ENCODE data around the gene TMEM72. TPM values are rescaled to one million over a fixed set of nuclear protein-coding genes. Genes with fewer than 3 reads are reported as not detected.

The TMEM72 gene
- total RNA-seq, 1 experiment from 2014 or later = not detected

DNA sequence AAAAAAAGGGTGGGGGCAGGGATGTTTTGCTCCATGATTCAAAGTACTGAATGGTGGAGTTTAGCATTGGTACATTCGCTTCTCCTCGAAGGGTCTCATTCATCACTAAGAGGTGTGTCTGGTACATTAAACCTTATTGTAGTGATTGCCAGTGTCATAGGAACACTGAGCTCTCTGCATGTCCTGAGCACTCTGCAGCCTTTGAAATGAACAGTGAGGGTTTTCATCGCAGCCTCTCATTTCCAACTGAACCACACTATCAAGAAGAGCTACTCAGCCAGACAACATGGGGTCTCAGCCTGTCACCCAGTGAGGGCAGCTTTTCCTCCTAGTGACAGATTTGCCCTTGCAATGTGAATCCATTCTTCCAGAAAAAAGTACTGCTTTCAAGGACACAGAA, 75.0 kb downstream of the TMEM72 start:
- intact Hi-C loops (cut with micrococcal nuclease) = no loop called here
- POLR2A ChIA-PET = no interaction called here
- CTCF ChIA-PET = no interaction called here
- Histone ChIP-seq H4K20me1 (ENCODE audit: insufficient read depth) (no peaks in the 10 kb centered on the region), H2AFZ (ENCODE audit: low read depth, low read length, poor library complexity, severe bottlenecking) (no peak overlapping the region), H3K27me3 (ENCODE audit: insufficient read depth, low read length) (no peaks in the 10 kb centered on the region), H3K4me3 (replicated peaks in 1 of 2; ENCODE audit: low read depth in 1 of 2, low read length in 2 of 2) (no peak overlapping the region), H3K36me3 (ENCODE audit: control insufficient read depth in 1 of 2, insufficient read depth in 2 of 2, low read length in 2 of 2) (no peaks in the 10 kb centered on the region), H3K9ac (ENCODE audit: low read length) (no peak overlapping the region), H3K4me2 (ENCODE audit: low read length) (no peak overlapping the region), H3K27ac (ENCODE audit: low read depth, low read length) (no peak overlapping the region), H3K4me1 (ENCODE audit: control insufficient read depth in 1 of 2, insufficient read depth in 2 of 2, low read length in 2 of 2) (peaks cover 9 to 16% of the 10 kb centered on the region in 2 experiments), H3K9me2 (ENCODE audit: insufficient read depth) (no peaks in the 10 kb centered on the region), H3K9me3 (ENCODE audit: control insufficient read depth in 1 of 2, insufficient read depth in 1 of 2, low read depth in 1 of 2, low read length in 2 of 2) (no peaks in the 10 kb centered on the region), H3K79me2 (ENCODE audit: insufficient read depth, low read length) (no peaks in the 10 kb centered on the region)
- ATAC-seq (no peak), DNase-seq (ENCODE audit: low read depth, low spot score) (no peak)
- TF ChIP-seq EZH2phosphoT487 (IDR thresholded peaks at IDR 0.05; ENCODE audit: borderline replicate concordance) (no peak), SP1 (IDR thresholded peaks at IDR 0.05; ENCODE audit: low read depth) (no peak), JUND (IDR thresholded peaks at IDR 0.05) (no peak), POLR2A (IDR thresholded peaks at IDR 0.05; ENCODE audit: borderline replicate concordance, extremely low read depth, insufficient read depth, insufficient read length) (no peak), EGR1 (IDR thresholded peaks at IDR 0.05; ENCODE audit: low read depth) (no peak), TCF7L2 (IDR thresholded peaks at IDR 0.05; ENCODE audit: borderline replicate concordance, extremely low read depth, insufficient read depth, insufficient read length) (no peak), ATF3 (IDR thresholded peaks at IDR 0.05) (no peak), YY1 (IDR thresholded peaks at IDR 0.05; ENCODE audit: extremely low read depth, insufficient replicate concordance, low read depth, low read length) (no peak), SIN3A (IDR thresholded peaks at IDR 0.05; ENCODE audit: low read depth) (no peak), ELF1 (IDR thresholded peaks at IDR 0.05; ENCODE audit: borderline replicate concordance, low read depth) (no peak), POLR2AphosphoS5 (IDR thresholded peaks at IDR 0.05; ENCODE audit: low read depth, low read length) (no peak), SRF (IDR thresholded peaks at IDR 0.05; ENCODE audit: low read depth) (no peak), CEBPB (IDR thresholded peaks at IDR 0.05; ENCODE audit: low read depth) (no peak), ZFX (IDR thresholded peaks at IDR 0.05) (no peak), RAD21 (IDR thresholded peaks at IDR 0.05; ENCODE audit: low read depth) (no peak)
- TF ChIP-seq, protein P1, sequence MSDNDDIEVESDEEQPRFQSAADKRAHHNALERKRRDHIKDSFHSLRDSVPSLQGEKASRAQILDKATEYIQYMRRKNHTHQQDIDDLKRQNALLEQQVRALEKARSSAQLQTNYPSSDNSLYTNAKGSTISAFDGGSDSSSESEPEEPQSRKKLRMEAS (IDR thresholded peaks at IDR 0.05) = no peak
- TF ChIP-seq, protein P2, sequence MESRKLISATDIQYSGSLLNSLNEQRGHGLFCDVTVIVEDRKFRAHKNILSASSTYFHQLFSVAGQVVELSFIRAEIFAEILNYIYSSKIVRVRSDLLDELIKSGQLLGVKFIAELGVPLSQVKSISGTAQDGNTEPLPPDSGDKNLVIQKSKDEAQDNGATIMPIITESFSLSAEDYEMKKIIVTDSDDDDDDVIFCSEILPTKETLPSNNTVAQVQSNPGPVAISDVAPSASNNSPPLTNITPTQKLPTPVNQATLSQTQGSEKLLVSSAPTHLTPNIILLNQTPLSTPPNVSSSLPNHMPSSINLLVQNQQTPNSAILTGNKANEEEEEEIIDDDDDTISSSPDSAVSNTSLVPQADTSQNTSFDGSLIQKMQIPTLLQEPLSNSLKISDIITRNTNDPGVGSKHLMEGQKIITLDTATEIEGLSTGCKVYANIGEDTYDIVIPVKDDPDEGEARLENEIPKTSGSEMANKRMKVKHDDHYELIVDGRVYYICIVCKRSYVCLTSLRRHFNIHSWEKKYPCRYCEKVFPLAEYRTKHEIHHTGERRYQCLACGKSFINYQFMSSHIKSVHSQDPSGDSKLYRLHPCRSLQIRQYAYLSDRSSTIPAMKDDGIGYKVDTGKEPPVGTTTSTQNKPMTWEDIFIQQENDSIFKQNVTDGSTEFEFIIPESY (IDR thresholded peaks at IDR 0.05; ENCODE audit: extremely low read depth, insufficient replicate concordance, low read length) = no peak
- TF ChIP-seq, protein P3, sequence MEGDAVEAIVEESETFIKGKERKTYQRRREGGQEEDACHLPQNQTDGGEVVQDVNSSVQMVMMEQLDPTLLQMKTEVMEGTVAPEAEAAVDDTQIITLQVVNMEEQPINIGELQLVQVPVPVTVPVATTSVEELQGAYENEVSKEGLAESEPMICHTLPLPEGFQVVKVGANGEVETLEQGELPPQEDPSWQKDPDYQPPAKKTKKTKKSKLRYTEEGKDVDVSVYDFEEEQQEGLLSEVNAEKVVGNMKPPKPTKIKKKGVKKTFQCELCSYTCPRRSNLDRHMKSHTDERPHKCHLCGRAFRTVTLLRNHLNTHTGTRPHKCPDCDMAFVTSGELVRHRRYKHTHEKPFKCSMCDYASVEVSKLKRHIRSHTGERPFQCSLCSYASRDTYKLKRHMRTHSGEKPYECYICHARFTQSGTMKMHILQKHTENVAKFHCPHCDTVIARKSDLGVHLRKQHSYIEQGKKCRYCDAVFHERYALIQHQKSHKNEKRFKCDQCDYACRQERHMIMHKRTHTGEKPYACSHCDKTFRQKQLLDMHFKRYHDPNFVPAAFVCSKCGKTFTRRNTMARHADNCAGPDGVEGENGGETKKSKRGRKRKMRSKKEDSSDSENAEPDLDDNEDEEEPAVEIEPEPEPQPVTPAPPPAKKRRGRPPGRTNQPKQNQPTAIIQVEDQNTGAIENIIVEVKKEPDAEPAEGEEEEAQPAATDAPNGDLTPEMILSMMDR (IDR thresholded peaks at IDR 0.05 in 2 of 3, conservative IDR thresholded peaks at IDR 0.05 in 1 of 3; ENCODE audit: borderline replicate concordance in 1 of 3, insufficient read depth in 1 of 3, low read depth in 2 of 3, low read length in 2 of 3) = no peak
- RAD21 ChIA-PET (ENCODE audit: low non-redundant PET in 1 of 2, low total read pairs in 2 of 2, uncharacterized antibody in 2 of 2, unreplicated experiment in 2 of 2) = no interaction called here
- BruUV-seq (replicated peaks) = no TSS peak

Data from HCT116 (cell line).